Measurements from ENCODE around the gene SDK1. TPM values are rescaled to one million over a fixed set of nuclear protein-coding genes. Genes with fewer than 3 reads are reported as not detected.

Gene SDK1
- total RNA-seq, 6 experiments from 2014 or later: not detected

GRCh38 chr7:4143511-4144171, 842.6 kb downstream of the SDK1 start:
- Mint-ChIP-seq H3K27me3 (ENCODE audit: insufficient read depth) (peaks cover 4% of the 10 kb centered on the region), H3K9me3 (peaks cover 67% of the 10 kb centered on the region), H3K36me3 (ENCODE audit: low read depth) (no peaks in the 10 kb centered on the region), H3K4me3 (no peak overlapping the region), H3K27ac (no peak overlapping the region), H3K4me1 (ENCODE audit: low read depth) (no peaks in the 10 kb centered on the region)
- no peak for TF ChIP-seq CTCF (IDR thresholded peaks at IDR 0.05)
- no peak for DNase-seq

DNA sequence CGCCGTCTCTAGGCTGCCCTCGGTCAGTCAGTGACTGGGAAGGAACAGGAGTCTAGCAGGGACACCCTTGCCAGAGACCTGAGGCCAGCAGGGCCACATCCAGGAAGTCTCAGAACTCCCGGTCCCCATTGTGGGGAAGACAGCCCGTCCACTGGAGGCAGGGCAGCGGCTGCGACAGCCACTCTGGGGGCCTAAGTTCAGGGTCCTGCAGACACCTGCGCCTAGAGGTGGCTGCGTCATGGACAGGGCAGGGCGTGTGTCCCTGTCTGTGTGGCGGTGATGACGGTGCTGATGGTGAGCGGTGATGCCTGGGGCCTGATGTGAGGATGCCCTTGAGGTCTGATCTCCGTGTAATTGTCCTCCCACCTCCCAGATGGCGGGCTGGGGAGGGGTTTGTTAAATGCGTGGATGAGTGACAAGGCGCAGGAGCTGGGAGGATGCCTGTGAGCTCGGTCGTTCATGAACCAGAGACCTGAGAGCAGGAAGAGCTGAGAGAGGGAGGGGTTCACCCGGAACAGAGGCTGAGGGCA, 843.2 kb downstream of the SDK1 start:
- Mint-ChIP-seq H3K27me3 (ENCODE audit: insufficient read depth) (peaks cover 4% of the 10 kb centered on the region), H3K4me3 (no peak overlapping the region), H3K36me3 (ENCODE audit: low read depth) (no peaks in the 10 kb centered on the region), H3K9me3 (peaks cover 65% of the 10 kb centered on the region), H3K4me1 (ENCODE audit: low read depth) (no peaks in the 10 kb centered on the region), H3K27ac (no peak overlapping the region)
- DNase-seq: no peak
- no peak for TF ChIP-seq CTCF (IDR thresholded peaks at IDR 0.05)

DNA sequence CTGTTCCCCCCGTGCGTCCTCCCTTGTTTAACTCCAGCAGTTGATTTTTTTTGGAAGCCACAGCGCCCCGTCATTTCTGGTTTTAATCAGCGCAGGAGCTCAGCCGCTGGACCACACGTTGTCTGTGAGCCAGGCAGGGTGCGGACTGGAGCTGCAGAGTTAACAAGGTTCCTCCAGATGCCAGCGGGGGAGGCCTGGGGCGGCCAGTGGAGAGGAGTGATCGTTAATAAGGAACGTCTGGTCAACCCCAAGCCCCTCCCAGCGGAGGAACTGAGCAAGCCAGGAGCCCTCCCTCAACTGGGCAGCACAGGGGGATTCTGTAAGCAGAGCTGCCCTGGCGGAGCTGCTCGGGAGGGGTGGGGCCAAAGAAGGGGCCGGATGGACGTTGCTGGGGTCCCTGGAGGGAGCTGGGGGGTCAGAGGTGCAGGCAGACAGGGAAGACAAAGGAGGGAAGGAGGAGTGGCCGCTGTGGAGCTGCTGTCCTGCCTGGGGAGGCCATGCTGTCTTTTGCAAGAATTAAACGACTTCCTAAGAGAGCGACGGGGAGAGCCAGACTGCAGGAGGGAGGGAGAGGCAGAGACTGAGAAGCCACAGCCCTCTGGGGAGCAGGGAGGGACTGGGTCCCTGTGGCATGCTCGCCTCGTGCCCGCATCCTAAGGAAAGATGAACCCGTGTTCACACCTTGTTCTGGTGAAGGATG, 843.9 kb downstream of the SDK1 start:
- no peak overlapping the region for H3K27ac Mint-ChIP-seq
- H3K27me3 Mint-ChIP-seq (ENCODE audit: insufficient read depth): peaks cover 4% of the 10 kb centered on the region
- no peak for TF ChIP-seq CTCF (IDR thresholded peaks at IDR 0.05)
- H3K9me3 Mint-ChIP-seq: peaks cover 60% of the 10 kb centered on the region
- no peak for DNase-seq
- no peaks in the 10 kb centered on the region for H3K4me1 Mint-ChIP-seq (ENCODE audit: low read depth)
- no peak overlapping the region for H3K4me3 Mint-ChIP-seq
- no peaks in the 10 kb centered on the region for H3K36me3 Mint-ChIP-seq (ENCODE audit: low read depth)

DNA sequence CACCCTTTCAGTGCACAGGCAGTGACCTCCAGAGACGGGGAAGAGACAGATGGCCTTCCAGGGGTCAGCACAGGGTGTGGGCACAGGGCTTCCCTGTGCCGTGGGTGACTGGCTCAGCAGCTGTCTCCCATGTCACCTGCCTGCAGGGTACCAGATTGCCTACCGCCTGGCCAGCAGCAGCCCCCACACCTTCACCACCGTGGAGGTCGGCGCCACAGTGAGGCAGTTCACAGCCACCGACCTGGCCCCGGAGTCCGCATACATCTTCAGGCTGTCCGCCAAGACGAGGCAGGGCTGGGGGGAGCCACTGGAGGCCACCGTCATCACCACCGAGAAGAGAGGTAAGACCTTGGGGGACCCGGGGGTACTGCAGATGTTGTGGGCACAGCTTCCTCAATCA, 844.5 kb downstream of the SDK1 start:
- H3K27me3 Mint-ChIP-seq (ENCODE audit: insufficient read depth): no peaks in the 10 kb centered on the region; the same call in 1 of the 2 replicates
- H3K4me1 Mint-ChIP-seq (ENCODE audit: low read depth): no peaks in the 10 kb centered on the region
- peaks cover 54% of the 10 kb centered on the region for H3K9me3 Mint-ChIP-seq
- no peak overlapping the region for H3K27ac Mint-ChIP-seq
- TF ChIP-seq CTCF (IDR thresholded peaks at IDR 0.05): no peak
- H3K4me3 Mint-ChIP-seq: no peak overlapping the region
- no peak for DNase-seq
- no peaks in the 10 kb centered on the region for H3K36me3 Mint-ChIP-seq (ENCODE audit: low read depth)

- DNase-seq: no peak
- Mint-ChIP-seq H3K4me1 (ENCODE audit: low read depth) (no peaks in the 10 kb centered on the region), H3K4me3 (no peak overlapping the region), H3K36me3 (ENCODE audit: low read depth) (peaks cover 5% of the 10 kb centered on the region), H3K27ac (no peak overlapping the region), H3K27me3 (ENCODE audit: insufficient read depth) (peaks cover 4% of the 10 kb centered on the region), H3K9me3 (peaks cover 56% of the 10 kb centered on the region)
- no peak for TF ChIP-seq CTCF (IDR thresholded peaks at IDR 0.05)
These were observed 847.0 kb downstream of the SDK1 start for GRCh38 chr7:4147926-4148620.
